ENCODE results near the gene AKR1A1. TPM values are rescaled to one million over a fixed set of nuclear protein-coding genes. Genes with fewer than 3 reads are reported as not detected.
A peak's percentile ranks its signal among the peaks of the same experiment; 100 is the strongest.

AKR1A1 gene
- total RNA-seq, 2 donors from 2014 or later: 77.8 to 90.5 TPM

GRCh38 chr1:45617618-45618017, 67.0 kb downstream of the AKR1A1 start:
- DNase-seq (no peak), ATAC-seq (no peak)
- Histone ChIP-seq H3K27me3 (no peaks in the 10 kb centered on the region), H3K36me3 (replicated peaks in 1 of 2; ENCODE audit: insufficient read depth in 1 of 2, low read depth in 2 of 2) (peaks cover 0 to 22% of the 10 kb centered on the region in 2 donors), H3K4me1 (no peaks in the 10 kb centered on the region), H3K4me3 (no peak overlapping the region), H3K27ac (no peak overlapping the region), H3K9me3 (no peaks in the 10 kb centered on the region)
- 71 to 82% methylated on average over 4 of the region's 4 CpGs for WGBS, 2 donors
- intact Hi-C loops (cut with DNase I): no loop called here
- TF ChIP-seq POLR2A (IDR thresholded peaks at IDR 0.05): no peak
- TF ChIP-seq CTCF (IDR thresholded peaks at IDR 0.05): no peak

GRCh38 chr1:45619149-45619921, 68.7 kb downstream of the AKR1A1 start:
- Histone ChIP-seq H3K4me1 (no peaks in the 10 kb centered on the region), H3K9me3 (no peaks in the 10 kb centered on the region), H3K27ac (peak overlapping the region in 3 of 4 donors; percentile 7 to 36 (median 12)), H3K27me3 (no peaks in the 10 kb centered on the region), H3K36me3 (replicated peaks in 1 of 2; ENCODE audit: insufficient read depth in 1 of 2, low read depth in 2 of 2) (peaks cover 0 to 24% of the 10 kb centered on the region in 2 donors), H3K4me3 (no peak overlapping the region)
- no peak for DNase-seq
- TF ChIP-seq CTCF (IDR thresholded peaks at IDR 0.05) (no peak), POLR2A (IDR thresholded peaks at IDR 0.05) (no peak)
- intact Hi-C loops (cut with DNase I): no loop called here
- WGBS, 2 donors: 60 to 73% methylated on average over 7 to 8 of the region's 8 CpGs
- ATAC-seq: no peak

Small RNAs within 50 kb of the gene (small RNA-seq; reads per million reads assigned to genes)
- gene AL355480.1 (not detected), gene AL355480.2 (not detected), gene AL355480.3 (not detected), gene AL355480.4 (not detected)

Other genes with a start within 250 kb of the AKR1A1 start
- under 1 TPM in 1 of 2 donors, not detected in 1; 0.26 TPM for gene HPDL, start 223.9 kb upstream of the AKR1A1 start, total RNA-seq
- 1 to 10 TPM; 2.0 to 2.3 TPM for gene TOE1, start 210.7 kb upstream of the AKR1A1 start, total RNA-seq
- gene MUTYH, start 210.4 kb upstream of the AKR1A1 start, total RNA-seq: 10 to 100 TPM; 19.7 to 21.8 TPM
- gene TESK2, start 59.7 kb upstream of the AKR1A1 start, total RNA-seq: 1 to 10 TPM in 1 of 2 donors, under 1 TPM in 1; 0.33 to 3.6 TPM
- under 1 TPM; 0.66 to 0.78 TPM for gene CCDC163, start 50.8 kb upstream of the AKR1A1 start, total RNA-seq
- gene MMACHC, start 50.5 kb upstream of the AKR1A1 start, total RNA-seq: 10 to 100 TPM in 1 of 2 donors, 1 to 10 TPM in 1; 2.3 to 18.1 TPM
- 100 to 1,000 TPM in 1 of 2 donors, 10 to 100 TPM in 1; 64.6 to 103 TPM for gene PRDX1, start 28.9 kb upstream of the AKR1A1 start, total RNA-seq
- gene NASP, start 33.2 kb downstream of the AKR1A1 start, total RNA-seq: 10 to 100 TPM; 31.0 to 39.2 TPM
- gene CCDC17, start 73.2 kb downstream of the AKR1A1 start, total RNA-seq: 1 to 10 TPM; 3.6 to 7.3 TPM
- 10 to 100 TPM; 61.0 to 90.0 TPM for gene GPBP1L1, start 135.7 kb downstream of the AKR1A1 start, total RNA-seq
- gene TMEM69, start 137.4 kb downstream of the AKR1A1 start, total RNA-seq: 10 to 100 TPM; 11.9 to 12.5 TPM
- 1 to 10 TPM; 7.5 to 7.9 TPM for gene IPP, start 199.8 kb downstream of the AKR1A1 start, total RNA-seq